Mesenchymal stem cell (in vitro differentiated cells and primary cell): ENCODE results near the gene LRP8.
A peak's percentile ranks its signal among the peaks of the same experiment; 100 is the strongest.

Source experiments
- DNase-seq: peaks from one replicate; pipeline ENCODE4 v3.0.0-alpha.2; 2013
- H2AFZ ChIP-seq: one replicate; pipeline ENCODE4 v1.6.1; 2013; ENCODE audit warnings: low read depth, mild to moderate bottlenecking, control low read depth, inconsistent platforms, low read length, moderate library complexity
- H2AK5ac ChIP-seq: 2 replicates; pipeline ENCODE4 v1.6.1; 2013; ENCODE audit warnings: low read length, moderate library complexity, mild to moderate bottlenecking, inconsistent platforms; ENCODE audit not compliant: severe bottlenecking
- H2BK120ac ChIP-seq: one replicate; pipeline ENCODE4 v1.6.1; 2013; ENCODE audit warnings: low read depth, mild to moderate bottlenecking, inconsistent platforms, low read length, moderate library complexity
- H2BK12ac ChIP-seq, 2 experiments: one replicate each; pipeline ENCODE4 v1.6.1; 2013; ENCODE audit warnings: inconsistent platforms in 2 of 2, low read length in 2 of 2, mild to moderate bottlenecking in 2 of 2, moderate library complexity in 2 of 2, control low read depth in 1 of 2
- H2BK15ac ChIP-seq: one replicate; pipeline ENCODE4 v1.6.1; 2013; ENCODE audit warnings: mild to moderate bottlenecking, low read depth, inconsistent platforms; ENCODE audit not compliant: poor library complexity, severe bottlenecking
- H2BK5ac ChIP-seq: 2 replicates; pipeline ENCODE4 v1.6.1; 2013; ENCODE audit warnings: low read depth, mild to moderate bottlenecking, low read length, control low read depth, inconsistent platforms; ENCODE audit not compliant: poor library complexity, severe bottlenecking
- H3K14ac ChIP-seq, 2 experiments: one replicate each; pipeline ENCODE4 v1.6.1; 2013; ENCODE audit warnings: inconsistent platforms in 2 of 2, low read length in 2 of 2, control low read depth in 1 of 2, mild to moderate bottlenecking in 1 of 2, moderate library complexity in 1 of 2
- H3K18ac ChIP-seq, 2 experiments: one replicate each; pipeline ENCODE4 v1.6.1; 2013; ENCODE audit warnings: inconsistent platforms in 2 of 2, low read length in 2 of 2, control low read depth in 1 of 2, low read depth in 1 of 2, mild to moderate bottlenecking in 1 of 2
- H3K23ac ChIP-seq, 2 experiments: one replicate each; pipeline ENCODE4 v1.6.1; 2013; ENCODE audit warnings: inconsistent platforms in 2 of 2, low read length in 2 of 2, mild to moderate bottlenecking in 2 of 2, moderate library complexity in 2 of 2, control low read depth in 1 of 2
- H3K27ac ChIP-seq: 2 replicates; pipeline ENCODE4 v1.5.1; 2013; ENCODE audit warnings: mild to moderate bottlenecking, moderate library complexity, low read length, control low read depth, inconsistent platforms; ENCODE audit not compliant: poor library complexity, severe bottlenecking
- H3K27me3 ChIP-seq, 2 experiments: 2 replicates each; pipeline versions ENCODE4 v1.6.1 to v1.7.0; 2013; ENCODE audit warnings: low read length in 2 of 2, mild to moderate bottlenecking in 2 of 2, moderate library complexity in 2 of 2, control low read depth in 1 of 2, inconsistent platforms in 1 of 2; ENCODE audit not compliant: control insufficient read depth in 1 of 2, insufficient read depth in 1 of 2
- H3K36me3 ChIP-seq, 2 experiments: 2 replicates each; pipeline versions ENCODE4 v1.6.1 to v1.7.0; 2013; ENCODE audit warnings: low read length in 2 of 2, control low read depth in 1 of 2, inconsistent platforms in 1 of 2, low read depth in 1 of 2, mild to moderate bottlenecking in 1 of 2; ENCODE audit not compliant: insufficient read depth in 2 of 2, control insufficient read depth in 1 of 2
- H3K4ac ChIP-seq, 2 experiments: one replicate each; pipeline ENCODE4 v1.6.1; 2013; ENCODE audit warnings: inconsistent platforms in 2 of 2, low read length in 2 of 2, mild to moderate bottlenecking in 2 of 2, moderate library complexity in 2 of 2, control low read depth in 1 of 2, low read depth in 1 of 2
- H3K4me1 ChIP-seq: 2 replicates; pipeline ENCODE4 v1.6.1; 2013; ENCODE audit warnings: low read depth, low read length, control low read depth; ENCODE audit not compliant: control insufficient read depth, insufficient read depth
- H3K4me2 ChIP-seq: 2 replicates; pipeline ENCODE4 v1.6.1; 2013; ENCODE audit warnings: low read length, mild to moderate bottlenecking, inconsistent platforms; ENCODE audit not compliant: poor library complexity, severe bottlenecking
- H3K4me3 ChIP-seq, 2 experiments: 2 replicates each; pipeline versions ENCODE4 v1.5.1 to v1.7.0; 2013; ENCODE audit warnings: low read length in 2 of 2, mild to moderate bottlenecking in 2 of 2, control low read depth in 1 of 2, low read depth in 1 of 2; ENCODE audit not compliant: insufficient read depth in 1 of 2
- H3K79me1 ChIP-seq: replicated peaks from 2 replicates; pipeline ENCODE4 v1.6.1; 2013; ENCODE audit warnings: mild to moderate bottlenecking, control low read depth, low read length, inconsistent platforms; ENCODE audit not compliant: poor library complexity, severe bottlenecking
- H3K9ac ChIP-seq: 2 replicates; pipeline ENCODE4 v1.7.0; 2013; ENCODE audit warnings: mild to moderate bottlenecking, low read length, moderate library complexity
- H3K9me3 ChIP-seq: 2 replicates; pipeline ENCODE4 v1.7.0; 2013; ENCODE audit warnings: mild to moderate bottlenecking, low read length; ENCODE audit not compliant: control insufficient read depth
- H4K8ac ChIP-seq: one replicate; pipeline ENCODE4 v1.6.1; 2013; ENCODE audit warnings: inconsistent platforms, mild to moderate bottlenecking, low read length, moderate library complexity
- H4K91ac ChIP-seq: one replicate; pipeline ENCODE4 v1.6.1; 2013; ENCODE audit warnings: mild to moderate bottlenecking, low read length, inconsistent platforms
- WGBS: methylation state at CpG from one replicate; pipeline ENCODE4 v1.1.7; 2013; ENCODE audit warnings: mixed read lengths; 5-methylcytosine and 5-hydroxymethylcytosine counted together

Gene LRP8

GRCh38 chr1:53313556-53313955, 14.3 kb downstream of the LRP8 start:
- no peak overlapping the region for H3K4me3 ChIP-seq
- H2BK12ac ChIP-seq: no peak overlapping the region
- H3K4ac ChIP-seq: no peak overlapping the region
- H3K4me2 ChIP-seq: no peak overlapping the region
- H2BK120ac ChIP-seq: no peak overlapping the region
- H4K91ac ChIP-seq: no peak overlapping the region
- H3K9ac ChIP-seq: no peak overlapping the region
- no peak overlapping the region for H3K27ac ChIP-seq
- peak overlapping the region in 1 of 2 experiments; percentile 28 for H3K23ac ChIP-seq
- peaks cover 19% of the 10 kb centered on the region for H3K79me1 ChIP-seq
- H3K18ac ChIP-seq: no peak overlapping the region
- H2AK5ac ChIP-seq: no peak overlapping the region
- H3K14ac ChIP-seq: no peak overlapping the region
- H2BK5ac ChIP-seq: no peak overlapping the region
- 97% methylated on average over 5 of the region's 5 CpGs for WGBS
- H4K8ac ChIP-seq: no peak overlapping the region
- H3K9me3 ChIP-seq: no peaks in the 10 kb centered on the region
- H3K4me1 ChIP-seq: peaks cover 15% of the 10 kb centered on the region
- no peak overlapping the region for H2BK15ac ChIP-seq
- peaks cover 0 to 16% of the 10 kb centered on the region in 2 experiments for H3K36me3 ChIP-seq
- DNase-seq: no peak
- H2AFZ ChIP-seq: no peak overlapping the region
- H3K27me3 ChIP-seq: no peaks in the 10 kb centered on the region

DNA sequence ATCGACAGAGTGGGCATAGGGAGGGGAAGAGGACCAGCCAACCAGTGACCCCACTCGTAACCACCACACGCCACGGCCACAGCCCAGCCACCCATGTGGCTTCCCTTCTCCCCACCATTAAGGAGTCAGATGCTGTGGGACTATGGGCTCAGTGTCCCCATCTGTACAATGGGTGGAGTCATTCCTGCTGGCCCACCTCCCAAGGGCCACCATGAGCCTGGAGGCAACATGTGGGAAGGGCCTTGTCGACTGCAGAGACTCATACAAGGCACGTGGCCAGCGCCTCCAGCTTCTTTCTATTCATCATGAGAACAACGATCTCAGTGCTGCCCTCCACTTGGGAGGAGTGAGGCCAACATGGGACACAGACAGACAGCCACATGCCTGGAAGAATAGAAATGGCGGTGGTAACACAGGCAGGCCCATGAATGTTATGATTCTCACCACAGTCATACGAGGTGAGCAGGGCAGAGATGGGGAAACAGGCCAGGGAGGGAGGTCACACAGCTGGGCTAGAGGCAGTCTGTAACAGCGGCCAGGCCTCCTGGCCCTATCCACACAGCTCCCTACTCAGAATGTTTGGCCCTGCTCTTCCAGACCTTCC, 16.1 kb downstream of the LRP8 start:
- no peak for DNase-seq
- H2BK120ac ChIP-seq: no peak overlapping the region
- H3K4ac ChIP-seq: no peak overlapping the region
- H2BK5ac ChIP-seq: no peak overlapping the region
- peak overlapping the region in 1 of 2 experiments; percentile 29 for H3K14ac ChIP-seq
- H2BK12ac ChIP-seq: no peak overlapping the region
- H3K9ac ChIP-seq: no peak overlapping the region
- no peak overlapping the region for H3K18ac ChIP-seq
- H2BK15ac ChIP-seq: peak overlapping the region; percentile 37
- no peak overlapping the region for H2AFZ ChIP-seq
- peaks cover 20% of the 10 kb centered on the region for H3K4me1 ChIP-seq
- H3K79me1 ChIP-seq: peaks cover 23% of the 10 kb centered on the region
- WGBS: 96% methylated on average over 11 of the region's 11 CpGs
- no peak overlapping the region for H3K27ac ChIP-seq
- no peak overlapping the region for H4K8ac ChIP-seq
- H3K4me3 ChIP-seq: no peak overlapping the region
- peak overlapping the region; percentile 64 for H4K91ac ChIP-seq
- no peak overlapping the region for H3K23ac ChIP-seq
- H3K9me3 ChIP-seq: no peaks in the 10 kb centered on the region
- no peak overlapping the region for H2AK5ac ChIP-seq
- H3K36me3 ChIP-seq: peaks cover 0 to 19% of the 10 kb centered on the region in 2 experiments
- H3K27me3 ChIP-seq: no peaks in the 10 kb centered on the region
- no peak overlapping the region for H3K4me2 ChIP-seq

DNA sequence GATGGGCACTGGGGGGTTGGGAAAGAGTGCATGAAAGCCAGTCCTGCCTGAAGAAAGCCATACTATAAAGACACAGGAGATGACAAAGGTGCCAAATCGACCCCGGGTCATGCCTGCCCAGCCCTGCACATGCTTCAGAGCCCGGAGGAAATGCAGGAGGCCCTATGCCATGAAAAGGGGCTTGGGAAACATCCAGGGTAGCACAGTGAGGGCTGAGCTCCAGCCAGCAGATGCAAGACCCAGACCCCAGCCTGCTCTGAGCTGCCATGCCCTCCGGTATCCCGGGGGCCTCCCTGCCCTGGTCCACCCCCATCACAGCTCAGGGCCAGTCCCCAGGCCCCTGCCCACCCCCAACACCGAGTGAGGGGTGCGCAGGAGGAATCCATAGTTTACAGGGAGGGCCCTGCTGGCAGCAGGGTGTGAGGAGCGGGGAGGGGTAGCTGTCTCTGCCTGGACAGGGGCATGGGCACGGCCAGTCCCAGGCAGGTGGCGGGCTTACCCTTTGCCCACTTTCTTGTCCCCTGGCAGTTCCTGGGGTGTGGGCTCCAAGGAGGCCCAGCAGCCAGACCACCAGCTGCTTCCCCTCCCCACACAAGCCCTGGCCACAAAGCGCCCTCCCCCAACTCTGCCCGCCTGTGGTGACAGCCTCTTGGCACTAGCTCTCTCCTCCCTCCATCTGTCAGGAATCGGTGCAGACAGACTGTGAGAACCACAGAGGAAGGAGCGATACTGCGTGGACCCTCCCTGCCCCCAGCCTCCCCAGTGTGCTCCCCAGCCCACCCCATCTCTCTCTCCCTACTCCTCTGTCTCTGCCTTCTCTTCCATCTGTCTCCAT, 16.8 kb downstream of the LRP8 start:
- H2BK120ac ChIP-seq: no peak overlapping the region
- H3K27ac ChIP-seq: no peak overlapping the region
- H4K91ac ChIP-seq: peak overlapping the region; percentile 64
- DNase-seq: no peak
- peak overlapping the region; percentile 31 for H2BK15ac ChIP-seq
- H3K27me3 ChIP-seq: no peaks in the 10 kb centered on the region
- 92% methylated on average over 13 of the region's 15 CpGs for WGBS
- H3K18ac ChIP-seq: no peak overlapping the region
- H3K23ac ChIP-seq: no peak overlapping the region
- H2AK5ac ChIP-seq: no peak overlapping the region
- no peaks in the 10 kb centered on the region for H3K9me3 ChIP-seq
- H3K14ac ChIP-seq: no peak overlapping the region
- no peak overlapping the region for H3K4ac ChIP-seq
- H2BK5ac ChIP-seq: no peak overlapping the region
- no peak overlapping the region for H2AFZ ChIP-seq
- H3K4me2 ChIP-seq: no peak overlapping the region
- no peak overlapping the region for H2BK12ac ChIP-seq
- peaks cover 0 to 19% of the 10 kb centered on the region in 2 experiments for H3K36me3 ChIP-seq
- H4K8ac ChIP-seq: no peak overlapping the region
- peaks cover 21% of the 10 kb centered on the region for H3K4me1 ChIP-seq
- no peak overlapping the region for H3K9ac ChIP-seq
- H3K4me3 ChIP-seq: no peak overlapping the region
- H3K79me1 ChIP-seq: peaks cover 21% of the 10 kb centered on the region

DNA sequence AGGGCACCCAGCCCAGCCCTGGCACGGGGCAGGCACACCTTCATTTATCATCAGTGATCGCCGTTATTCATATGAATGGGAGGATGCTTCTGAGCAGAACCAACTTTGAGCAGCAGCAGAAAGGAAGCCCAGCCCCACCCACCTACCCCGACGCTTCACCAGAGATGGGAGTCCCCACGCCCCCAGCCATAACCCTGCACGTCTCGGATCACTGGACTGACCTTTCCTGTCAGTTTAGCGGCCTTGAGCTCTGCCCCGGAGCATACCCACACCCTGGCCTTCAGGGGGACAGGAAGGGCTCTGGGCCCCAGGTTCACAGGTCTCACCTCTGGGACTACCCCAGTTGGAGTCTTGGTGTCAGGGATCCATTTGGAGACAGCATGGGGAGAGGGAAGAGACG, 18.1 kb downstream of the LRP8 start:
- Histone ChIP-seq H4K91ac (no peak overlapping the region), H3K79me1 (peaks cover 18% of the 10 kb centered on the region), H3K23ac (no peak overlapping the region), H2BK5ac (no peak overlapping the region), H3K27ac (no peak overlapping the region), H2AFZ (no peak overlapping the region), H3K36me3 (peaks cover 0 to 13% of the 10 kb centered on the region in 2 experiments), H3K4me1 (peaks cover 22% of the 10 kb centered on the region), H3K4ac (no peak overlapping the region), H3K4me3 (no peak overlapping the region), H2AK5ac (no peak overlapping the region), H2BK12ac (no peak overlapping the region), H2BK120ac (no peak overlapping the region), H3K4me2 (no peak overlapping the region), H3K27me3 (no peaks in the 10 kb centered on the region), H3K18ac (no peak overlapping the region), H3K9me3 (no peaks in the 10 kb centered on the region), H3K14ac (peak overlapping the region in 1 of 2 experiments; percentile 1), H2BK15ac (no peak overlapping the region), H4K8ac (no peak overlapping the region), H3K9ac (no peak overlapping the region)
- DNase-seq: no peak
- WGBS: 92% methylated on average over 10 of the region's 11 CpGs
